A549 (cell line): ENCODE data around the gene SURF2. TPM values are rescaled to one million over a fixed set of nuclear protein-coding genes. Genes with fewer than 3 reads are reported as not detected.

ENCODE experiments used
- BHLHE40 ChIP-seq: IDR thresholded peaks from 2 replicates; pipeline ENCODE4 v1.6.1; 2012; ENCODE audit warnings: low read depth, low read length, inconsistent platforms
- CEBPB ChIP-seq, 2 experiments: fragments of >200 bp in 1 of 2; sonication (Bioruptor Twin) in 1 of 2; formaldehyde crosslinking in 1 of 2; IDR thresholded peaks; 2 replicates each; pipeline ENCODE4 v1.6.1; 2012 to 2016
- CHD2 ChIP-seq: fragments of 150-350 bp; IDR thresholded peaks from 2 replicates; pipeline ENCODE4 v1.6.1; 2014; ENCODE audit warnings: low read length; ENCODE audit not compliant: partially characterized antibody
- CHD4 ChIP-seq: fragments of 200-600 bp; sonication (generic); IDR thresholded peaks from 2 replicates; pipeline ENCODE4 v1.6.1; 2016; ENCODE audit warnings: antibody characterized with exemption, mild to moderate bottlenecking, borderline replicate concordance
- FOSL2 ChIP-seq, 2 experiments: fragments of 450-650 bp in 1 of 2; fragments of >200 bp in 1 of 2; sonication (Bioruptor Twin) in 1 of 2; formaldehyde crosslinking; IDR thresholded peaks; 2 replicates each; pipeline versions ENCODE4 v1.5.0 to v1.6.1; 2016 to 2020; ENCODE audit warnings: mild to moderate bottlenecking in 1 of 2, moderate library complexity in 1 of 2
- GATA3 ChIP-seq: IDR thresholded peaks from 2 replicates; pipeline ENCODE4 v1.6.1; 2012; ENCODE audit warnings: borderline replicate concordance
- HDAC2 ChIP-seq: fragments of 200-600 bp; sonication (generic); IDR thresholded peaks from 2 replicates; pipeline ENCODE4 v1.6.1; 2016
- HOXB13 ChIP-seq: fragments of 250-450 bp; sonication (Bioruptor Pico); IDR thresholded peaks from 2 replicates; pipeline ENCODE4 v1.5.0; 2020; ENCODE audit warnings: low read depth, mild to moderate bottlenecking, moderate library complexity
- JUNB ChIP-seq: fragments of >200 bp; sonication (Bioruptor Twin); formaldehyde crosslinking; IDR thresholded peaks from 2 replicates; pipeline ENCODE4 v1.6.1; 2016
- MYC ChIP-seq: IDR thresholded peaks from 2 replicates; pipeline ENCODE4 v1.6.1; 2012; ENCODE audit warnings: mild to moderate bottlenecking, inconsistent platforms, low read length, improper control_type of control experiment, borderline replicate concordance
- NFE2L2 ChIP-seq: fragments of 150-350 bp; conservative IDR thresholded peaks from 2 replicates; pipeline ENCODE4 v1.6.1; 2014; ENCODE audit warnings: low read length
- NR3C1 ChIP-seq: fragments of >200 bp; sonication (Bioruptor Twin); formaldehyde crosslinking; IDR thresholded peaks from 3 replicates; pipeline ENCODE4 v1.6.1; 2017
- PHF8 ChIP-seq: fragments of 200-600 bp; sonication (generic); IDR thresholded peaks from 2 replicates; pipeline ENCODE4 v1.6.1; 2016; ENCODE audit warnings: low read depth, mild to moderate bottlenecking, antibody characterized with exemption, moderate library complexity, borderline replicate concordance
- TFCP2L1 ChIP-seq: fragments of 250-450 bp; sonication (Bioruptor Pico); IDR thresholded peaks from 2 replicates; pipeline ENCODE4 v1.5.0; 2021; ENCODE audit warnings: mild to moderate bottlenecking
- TP53 ChIP-seq: fragments of 250-450 bp; sonication (Bioruptor Pico); IDR thresholded peaks from 2 replicates; pipeline ENCODE4 v1.5.0; 2021; ENCODE audit warnings: mild to moderate bottlenecking, moderate library complexity
- ZC3H11A ChIP-seq: fragments of 450-650 bp; IDR thresholded peaks from 2 replicates; pipeline ENCODE4 v1.6.1; 2014; ENCODE audit warnings: antibody characterized with exemption, mild to moderate bottlenecking
- polyA plus RNA-seq, 4 experiments: library from polyadenylated mRNA; depleted of rRNA in 3 of 4; stranded (reverse); fragments of >200 nt; fragmentation: RNase III in 1 of 4; extraction: RNeasy Plus Mini Kit Qiagen cat#74134 plus additional on column Dnase treatment in 1 of 4; gene quantifications; 2 replicates in 3 of 4; 3 replicates in 1 of 4; pipeline ENCODE4 v1.2.3, GENCODE V29; 2011 to 2017
- TF ChIP-seq, protein P1 (sequence below): fragments of 450-650 bp; IDR thresholded peaks from 2 replicates; pipeline ENCODE4 v1.6.1; 2014; ENCODE audit warnings: antibody characterized with exemption
- TF ChIP-seq, protein P2 (sequence below): fragments of >200 bp; sonication (Bioruptor Twin); formaldehyde crosslinking; IDR thresholded peaks from 2 replicates; pipeline ENCODE4 v1.6.1; 2016
- TF ChIP-seq, protein P3 (sequence below): fragments of >200 bp; sonication (Bioruptor Twin); formaldehyde crosslinking; IDR thresholded peaks from 3 replicates; pipeline ENCODE4 v1.6.1; 2016
- TF ChIP-seq, protein P4 (sequence below): fragments of >200 bp; sonication (Bioruptor Twin); formaldehyde crosslinking; IDR thresholded peaks from 3 replicates; pipeline ENCODE4 v1.5.1; 2016
- TF ChIP-seq, protein P5 (sequence below): fragments of 150-350 bp; IDR thresholded peaks from 2 replicates; pipeline ENCODE4 v1.6.1; 2014; ENCODE audit warnings: low read depth, mild to moderate bottlenecking, low read length
- TF ChIP-seq, protein P6 (sequence below): IDR thresholded peaks from 2 replicates; pipeline ENCODE4 v1.6.1; 2012

The SURF2 gene
- polyA plus RNA-seq, 2 of the 4 experiments (the other 2 are of a cell fraction), result 25.2 to 34.9 TPM

DNA sequence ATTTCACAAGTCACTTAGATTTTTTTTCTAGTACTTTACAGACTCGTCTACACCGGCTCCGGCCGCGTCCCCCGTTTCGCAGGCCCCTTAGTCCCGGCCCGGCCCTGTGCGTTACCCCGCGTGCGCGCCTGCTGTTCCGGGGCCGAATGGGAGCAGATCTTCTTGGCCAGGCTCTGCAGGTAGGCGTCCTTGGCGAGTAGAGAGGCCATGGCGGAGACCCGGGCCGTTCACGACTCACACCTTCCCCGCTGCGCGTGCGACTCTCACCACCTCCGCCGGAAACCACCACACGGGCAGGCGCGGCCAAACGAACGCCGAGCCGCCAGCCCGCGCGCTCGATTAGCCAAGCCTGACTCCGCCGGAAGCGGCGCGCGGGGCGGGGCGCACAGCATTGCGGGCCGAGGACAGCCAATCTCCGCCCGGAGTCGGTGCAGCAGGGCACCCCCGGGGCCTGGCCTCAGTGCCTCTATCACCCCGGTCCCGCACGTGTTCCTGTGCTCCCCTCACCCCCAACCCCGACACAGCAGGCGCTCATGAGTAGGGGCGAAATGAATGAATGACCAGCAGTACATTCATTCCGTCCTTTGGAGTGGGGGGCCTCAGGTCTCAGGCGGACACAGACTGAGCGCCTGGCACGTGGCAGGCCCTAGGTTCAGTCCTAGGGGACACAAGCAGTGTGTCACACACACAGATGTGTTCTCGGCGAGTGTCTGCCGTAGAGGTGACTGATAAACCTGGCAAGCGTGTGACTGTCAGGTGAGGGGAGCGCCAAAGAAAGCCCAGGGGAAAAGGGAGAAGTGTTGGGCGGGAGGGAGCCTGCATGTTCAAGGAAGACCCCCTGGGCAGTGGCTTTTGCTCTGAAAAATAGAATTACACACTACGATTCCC, 20.2 kb upstream of the SURF2 start, which contains the start of gene SURF6 (continued):
- TF ChIP-seq JUNB (no peak), NR3C1 (no peak), CHD4 (no peak), NFE2L2 (no peak), HOXB13 (CRISPR knock-in tag) (peak; percentile 84), TFCP2L1 (CRISPR knock-in tag) (peak; percentile 22; the same call in 1 of the 2 replicates), BHLHE40 (peak; percentile 71), CEBPB (IDR thresholded peaks at IDR 0.05) (peak in 1 of 2 experiments; percentile 25; a peak in 1 of 4 replicates), CHD2 (no peak), TP53 (CRISPR knock-in tag) (peak; percentile 82), ZC3H11A (no peak), PHF8 (peak; percentile 40; the same call in 1 of the 2 replicates), GATA3 (peak; percentile 67), MYC (peak; percentile 49; the same call in 1 of the 2 replicates), FOSL2 (IDR thresholded peaks at IDR 0.05) (no peak), FOSL2 (CRISPR knock-in tag; IDR thresholded peaks at IDR 0.05) (0 out of 2 replicates have a peak, but pooled peaks have one; percentile 1), HDAC2 (no peak)
- TF ChIP-seq, protein P1, sequence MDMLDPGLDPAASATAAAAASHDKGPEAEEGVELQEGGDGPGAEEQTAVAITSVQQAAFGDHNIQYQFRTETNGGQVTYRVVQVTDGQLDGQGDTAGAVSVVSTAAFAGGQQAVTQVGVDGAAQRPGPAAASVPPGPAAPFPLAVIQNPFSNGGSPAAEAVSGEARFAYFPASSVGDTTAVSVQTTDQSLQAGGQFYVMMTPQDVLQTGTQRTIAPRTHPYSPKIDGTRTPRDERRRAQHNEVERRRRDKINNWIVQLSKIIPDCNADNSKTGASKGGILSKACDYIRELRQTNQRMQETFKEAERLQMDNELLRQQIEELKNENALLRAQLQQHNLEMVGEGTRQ, result no peak
- TF ChIP-seq, protein P2, sequence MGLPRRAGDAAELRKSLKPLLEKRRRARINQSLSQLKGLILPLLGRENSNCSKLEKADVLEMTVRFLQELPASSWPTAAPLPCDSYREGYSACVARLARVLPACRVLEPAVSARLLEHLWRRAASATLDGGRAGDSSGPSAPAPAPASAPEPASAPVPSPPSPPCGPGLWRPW, result no peak
- TF ChIP-seq, protein P3, sequence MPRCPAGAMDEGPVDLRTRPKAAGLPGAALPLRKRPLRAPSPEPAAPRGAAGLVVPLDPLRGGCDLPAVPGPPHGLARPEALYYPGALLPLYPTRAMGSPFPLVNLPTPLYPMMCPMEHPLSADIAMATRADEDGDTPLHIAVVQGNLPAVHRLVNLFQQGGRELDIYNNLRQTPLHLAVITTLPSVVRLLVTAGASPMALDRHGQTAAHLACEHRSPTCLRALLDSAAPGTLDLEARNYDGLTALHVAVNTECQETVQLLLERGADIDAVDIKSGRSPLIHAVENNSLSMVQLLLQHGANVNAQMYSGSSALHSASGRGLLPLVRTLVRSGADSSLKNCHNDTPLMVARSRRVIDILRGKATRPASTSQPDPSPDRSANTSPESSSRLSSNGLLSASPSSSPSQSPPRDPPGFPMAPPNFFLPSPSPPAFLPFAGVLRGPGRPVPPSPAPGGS, result peak; percentile 84
- TF ChIP-seq, protein P4, sequence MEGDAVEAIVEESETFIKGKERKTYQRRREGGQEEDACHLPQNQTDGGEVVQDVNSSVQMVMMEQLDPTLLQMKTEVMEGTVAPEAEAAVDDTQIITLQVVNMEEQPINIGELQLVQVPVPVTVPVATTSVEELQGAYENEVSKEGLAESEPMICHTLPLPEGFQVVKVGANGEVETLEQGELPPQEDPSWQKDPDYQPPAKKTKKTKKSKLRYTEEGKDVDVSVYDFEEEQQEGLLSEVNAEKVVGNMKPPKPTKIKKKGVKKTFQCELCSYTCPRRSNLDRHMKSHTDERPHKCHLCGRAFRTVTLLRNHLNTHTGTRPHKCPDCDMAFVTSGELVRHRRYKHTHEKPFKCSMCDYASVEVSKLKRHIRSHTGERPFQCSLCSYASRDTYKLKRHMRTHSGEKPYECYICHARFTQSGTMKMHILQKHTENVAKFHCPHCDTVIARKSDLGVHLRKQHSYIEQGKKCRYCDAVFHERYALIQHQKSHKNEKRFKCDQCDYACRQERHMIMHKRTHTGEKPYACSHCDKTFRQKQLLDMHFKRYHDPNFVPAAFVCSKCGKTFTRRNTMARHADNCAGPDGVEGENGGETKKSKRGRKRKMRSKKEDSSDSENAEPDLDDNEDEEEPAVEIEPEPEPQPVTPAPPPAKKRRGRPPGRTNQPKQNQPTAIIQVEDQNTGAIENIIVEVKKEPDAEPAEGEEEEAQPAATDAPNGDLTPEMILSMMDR, result no peak
- TF ChIP-seq, protein P5, sequence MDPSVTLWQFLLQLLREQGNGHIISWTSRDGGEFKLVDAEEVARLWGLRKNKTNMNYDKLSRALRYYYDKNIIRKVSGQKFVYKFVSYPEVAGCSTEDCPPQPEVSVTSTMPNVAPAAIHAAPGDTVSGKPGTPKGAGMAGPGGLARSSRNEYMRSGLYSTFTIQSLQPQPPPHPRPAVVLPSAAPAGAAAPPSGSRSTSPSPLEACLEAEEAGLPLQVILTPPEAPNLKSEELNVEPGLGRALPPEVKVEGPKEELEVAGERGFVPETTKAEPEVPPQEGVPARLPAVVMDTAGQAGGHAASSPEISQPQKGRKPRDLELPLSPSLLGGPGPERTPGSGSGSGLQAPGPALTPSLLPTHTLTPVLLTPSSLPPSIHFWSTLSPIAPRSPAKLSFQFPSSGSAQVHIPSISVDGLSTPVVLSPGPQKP, result peak; percentile 87; the same call in 1 of the 2 replicates
- TF ChIP-seq, protein P6, sequence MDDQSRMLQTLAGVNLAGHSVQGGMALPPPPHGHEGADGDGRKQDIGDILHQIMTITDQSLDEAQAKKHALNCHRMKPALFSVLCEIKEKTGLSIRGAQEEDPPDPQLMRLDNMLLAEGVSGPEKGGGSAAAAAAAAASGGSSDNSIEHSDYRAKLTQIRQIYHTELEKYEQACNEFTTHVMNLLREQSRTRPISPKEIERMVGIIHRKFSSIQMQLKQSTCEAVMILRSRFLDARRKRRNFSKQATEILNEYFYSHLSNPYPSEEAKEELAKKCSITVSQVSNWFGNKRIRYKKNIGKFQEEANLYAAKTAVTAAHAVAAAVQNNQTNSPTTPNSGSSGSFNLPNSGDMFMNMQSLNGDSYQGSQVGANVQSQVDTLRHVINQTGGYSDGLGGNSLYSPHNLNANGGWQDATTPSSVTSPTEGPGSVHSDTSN, result peak; percentile 84
